WTC11 (cell line): ENCODE measurements around the gene MAD2L1. TPM values are rescaled to one million over a fixed set of nuclear protein-coding genes. Genes with fewer than 3 reads are reported as not detected.

Experiments used
- ATAC-seq: fragments of 200-7000 bp; cut with Tn5 transposase; 2 replicates; pipeline ENCODE4 v1.10.0; 2021; ENCODE audit warnings: mild to moderate bottlenecking, moderate library complexity
- CTCF ChIA-PET: fragments of 300-600 bp; sonication (Branson Sonifier 250); formaldehyde crosslinking; loops from one replicate; lab custom pipeline; 2021; ENCODE audit warnings: antibody characterized with exemption; lab: Charles Lee
- POLR2A ChIA-PET: fragments of 350-600 bp; sonication (Branson Sonifier 250); formaldehyde crosslinking; loops from one replicate; lab custom pipeline; 2021; ENCODE audit warnings: antibody characterized with exemption; lab: Charles Lee
- DNase-seq: peaks from one replicate; pipeline ENCODE4 v3.0.0; 2021; ENCODE audit warnings: low spot score
- H3K27ac Mint-ChIP-seq: 2 replicates; pipeline ENCODE4 v1.8.0; 2021; ENCODE audit warnings: mixed read lengths
- H3K27me3 Mint-ChIP-seq: 2 replicates; pipeline ENCODE4 v1.8.0; 2021; ENCODE audit warnings: low read depth, mild to moderate bottlenecking, moderate library complexity, mixed read lengths
- H3K36me3 Mint-ChIP-seq: 2 replicates; pipeline ENCODE4 v1.8.0; 2021; ENCODE audit warnings: mixed read lengths
- H3K4me1 Mint-ChIP-seq: 2 replicates; pipeline ENCODE4 v1.8.0; 2022; ENCODE audit warnings: mixed read lengths
- H3K4me3 Mint-ChIP-seq: 2 replicates; pipeline ENCODE4 v1.8.0; 2021; ENCODE audit warnings: mild to moderate bottlenecking, moderate library complexity, mixed read lengths
- H3K9me3 Mint-ChIP-seq: 2 replicates; pipeline ENCODE4 v1.8.0; 2021; ENCODE audit warnings: mixed read lengths
- EMX1 ChIP-seq: fragments of 250-450 bp; sonication (Bioruptor Pico); IDR thresholded peaks from 2 replicates; pipeline ENCODE4 v1.8.0; 2021; ENCODE audit warnings: mild to moderate bottlenecking
- ETV6 ChIP-seq: sonication (generic); formaldehyde crosslinking; IDR thresholded peaks from 2 replicates; pipeline ENCODE4 v1.8.1; 2022; ENCODE audit warnings: mild to moderate bottlenecking, missing genetic modification reagents
- FOXJ3 ChIP-seq: sonication (generic); formaldehyde crosslinking; IDR thresholded peaks from 2 replicates; pipeline ENCODE4 v1.9.0; 2021; ENCODE audit warnings: missing genetic modification reagents, mild to moderate bottlenecking, borderline replicate concordance
- GTF2I ChIP-seq: fragments of 250-450 bp; sonication (Bioruptor Pico); conservative IDR thresholded peaks from 2 replicates; pipeline ENCODE4 v1.4.0; 2021; ENCODE audit warnings: mild to moderate bottlenecking
- NFATC4 ChIP-seq: fragments of 250-450 bp; sonication (Bioruptor Pico); IDR thresholded peaks from 2 replicates; pipeline ENCODE4 v1.9.0; 2021; ENCODE audit warnings: mild to moderate bottlenecking
- NR2C2 ChIP-seq: sonication (generic); formaldehyde crosslinking; IDR thresholded peaks from 2 replicates; pipeline ENCODE4 v1.8.0; 2022; ENCODE audit warnings: mild to moderate bottlenecking, missing genetic modification reagents
- NR3C1 ChIP-seq: sonication (generic); formaldehyde crosslinking; conservative IDR thresholded peaks from 2 replicates; pipeline ENCODE4 v1.8.1; 2023; ENCODE audit warnings: low read depth, mild to moderate bottlenecking, missing genetic modification reagents
- OVOL2 ChIP-seq: fragments of 250-450 bp; sonication (Bioruptor Pico); IDR thresholded peaks from 2 replicates; pipeline ENCODE4 v1.9.0; 2021; ENCODE audit warnings: mild to moderate bottlenecking, borderline replicate concordance
- PRRX2 ChIP-seq: fragments of 250-450 bp; sonication (Bioruptor Pico); IDR thresholded peaks from 2 replicates; pipeline ENCODE4 v1.8.0; 2021; ENCODE audit warnings: mild to moderate bottlenecking
- RORB ChIP-seq: fragments of 250-450 bp; sonication (Bioruptor Pico); IDR thresholded peaks from 2 replicates; pipeline ENCODE4 v1.9.0; 2021; ENCODE audit warnings: mild to moderate bottlenecking
- total RNA-seq: library from RNA; stranded (reverse); gene quantifications from 3 replicates; pipeline ENCODE4 v1.2.3, GENCODE V29; 2021
- TF ChIP-seq, protein P1 (sequence below): sonication (generic); formaldehyde crosslinking; IDR thresholded peaks from 2 replicates; pipeline ENCODE4 v1.8.0; 2022; ENCODE audit warnings: mild to moderate bottlenecking, missing genetic modification reagents
- TF ChIP-seq, protein P2 (sequence below): sonication (generic); formaldehyde crosslinking; IDR thresholded peaks from 2 replicates; pipeline ENCODE4 v1.8.1; 2023; ENCODE audit warnings: mild to moderate bottlenecking, missing genetic modification reagents
- TF ChIP-seq, protein P3 (sequence below): sonication (generic); formaldehyde crosslinking; IDR thresholded peaks from 2 replicates; pipeline ENCODE4 v1.8.0; 2022; ENCODE audit warnings: mild to moderate bottlenecking, missing genetic modification reagents
- TF ChIP-seq, protein P4 (sequence below): fragments of 250-450 bp; sonication (Bioruptor Pico); conservative IDR thresholded peaks from 2 replicates; pipeline ENCODE4 v1.9.0; 2021; ENCODE audit warnings: mild to moderate bottlenecking
- TF ChIP-seq, protein P5 (sequence below): fragments of 250-450 bp; sonication (Bioruptor Pico); IDR thresholded peaks from 2 replicates; pipeline ENCODE4 v2.1.2; 2022; ENCODE audit warnings: mild to moderate bottlenecking, moderate library complexity
- TF ChIP-seq, protein P6 (sequence below): sonication (generic); formaldehyde crosslinking; IDR thresholded peaks from 2 replicates; pipeline ENCODE4 v1.8.1; 2023; ENCODE audit warnings: mild to moderate bottlenecking, missing genetic modification reagents, borderline replicate concordance
- TF ChIP-seq, protein P7 (sequence below): sonication (generic); formaldehyde crosslinking; IDR thresholded peaks from 2 replicates; pipeline ENCODE4 v1.8.1; 2023; ENCODE audit warnings: mild to moderate bottlenecking, missing genetic modification reagents, moderate library complexity

Gene MAD2L1
- total RNA-seq, 1 experiment from 2014 or later: 81.2 TPM

DNA sequence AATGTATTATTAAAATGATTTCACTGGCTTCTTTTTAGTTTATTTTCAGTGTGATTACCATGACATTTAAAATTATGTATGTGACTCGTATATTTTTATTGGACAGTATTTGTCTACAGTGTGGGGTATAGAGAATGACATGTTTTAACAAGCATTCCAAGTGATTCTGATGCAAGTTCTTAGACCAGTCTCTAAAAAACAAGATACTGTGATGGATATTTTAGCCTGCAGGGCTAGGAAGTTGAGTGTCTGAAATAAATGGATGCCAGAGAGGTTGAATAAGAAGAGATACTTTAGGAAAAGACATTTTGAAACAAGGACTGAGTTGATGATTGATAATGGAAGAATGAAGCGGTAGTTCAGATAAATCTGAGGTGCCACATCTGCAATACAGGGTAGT is 3.5 kb upstream of the MAD2L1 start (continued):
- TF ChIP-seq, protein P1, sequence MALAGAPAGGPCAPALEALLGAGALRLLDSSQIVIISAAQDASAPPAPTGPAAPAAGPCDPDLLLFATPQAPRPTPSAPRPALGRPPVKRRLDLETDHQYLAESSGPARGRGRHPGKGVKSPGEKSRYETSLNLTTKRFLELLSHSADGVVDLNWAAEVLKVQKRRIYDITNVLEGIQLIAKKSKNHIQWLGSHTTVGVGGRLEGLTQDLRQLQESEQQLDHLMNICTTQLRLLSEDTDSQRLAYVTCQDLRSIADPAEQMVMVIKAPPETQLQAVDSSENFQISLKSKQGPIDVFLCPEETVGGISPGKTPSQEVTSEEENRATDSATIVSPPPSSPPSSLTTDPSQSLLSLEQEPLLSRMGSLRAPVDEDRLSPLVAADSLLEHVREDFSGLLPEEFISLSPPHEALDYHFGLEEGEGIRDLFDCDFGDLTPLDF: no peak
- TF ChIP-seq, protein P2, sequence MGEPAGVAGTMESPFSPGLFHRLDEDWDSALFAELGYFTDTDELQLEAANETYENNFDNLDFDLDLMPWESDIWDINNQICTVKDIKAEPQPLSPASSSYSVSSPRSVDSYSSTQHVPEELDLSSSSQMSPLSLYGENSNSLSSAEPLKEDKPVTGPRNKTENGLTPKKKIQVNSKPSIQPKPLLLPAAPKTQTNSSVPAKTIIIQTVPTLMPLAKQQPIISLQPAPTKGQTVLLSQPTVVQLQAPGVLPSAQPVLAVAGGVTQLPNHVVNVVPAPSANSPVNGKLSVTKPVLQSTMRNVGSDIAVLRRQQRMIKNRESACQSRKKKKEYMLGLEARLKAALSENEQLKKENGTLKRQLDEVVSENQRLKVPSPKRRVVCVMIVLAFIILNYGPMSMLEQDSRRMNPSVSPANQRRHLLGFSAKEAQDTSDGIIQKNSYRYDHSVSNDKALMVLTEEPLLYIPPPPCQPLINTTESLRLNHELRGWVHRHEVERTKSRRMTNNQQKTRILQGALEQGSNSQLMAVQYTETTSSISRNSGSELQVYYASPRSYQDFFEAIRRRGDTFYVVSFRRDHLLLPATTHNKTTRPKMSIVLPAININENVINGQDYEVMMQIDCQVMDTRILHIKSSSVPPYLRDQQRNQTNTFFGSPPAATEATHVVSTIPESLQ (CRISPR knock-in tag): no peak
- no peak for TF ChIP-seq GTF2I (CRISPR knock-in tag)

DNA sequence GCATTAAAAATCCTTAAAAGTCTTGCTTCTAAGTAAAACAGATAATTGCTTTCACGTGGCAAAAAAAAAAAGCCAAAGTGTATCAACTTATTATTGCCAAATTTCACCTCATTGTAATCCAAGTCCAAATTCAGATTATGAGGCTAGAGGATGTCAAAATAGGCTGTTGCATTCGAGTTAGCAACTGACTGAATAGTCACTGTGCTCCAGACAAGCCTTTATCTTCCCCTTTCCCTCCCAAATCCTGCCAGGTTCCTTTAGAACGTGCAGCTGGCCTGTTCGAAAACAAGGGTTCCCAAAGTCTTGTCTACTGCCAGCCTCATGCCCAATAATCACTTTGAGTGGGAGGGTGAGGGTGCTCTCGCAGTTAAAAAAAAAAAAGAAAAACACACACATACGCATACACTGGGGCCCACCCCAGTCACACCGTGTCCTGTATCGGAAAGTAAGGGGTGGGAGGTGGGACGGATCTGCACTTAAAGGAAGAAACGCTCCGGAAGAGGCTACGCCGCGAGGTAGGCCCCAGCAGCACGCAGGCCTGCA is 603 bp downstream of the MAD2L1 start:
- ATAC-seq (no peak), DNase-seq (no peak)
- Mint-ChIP-seq H3K4me3 (peak overlapping the region; percentile 97), H3K4me1 (peaks cover 54% of the 10 kb centered on the region), H3K27ac (peak overlapping the region; percentile 100), H3K36me3 (peaks cover 26% of the 10 kb centered on the region), H3K9me3 (no peaks in the 10 kb centered on the region), H3K27me3 (no peaks in the 10 kb centered on the region)
- ChIA-PET POLR2A (interaction anchor here (0.6 to 1.0 kb wide), 4 partner anchors 8 to 1775 kb away, joined by 3 read pairs; partner anchors contain the start of gene PDE5A), CTCF (interaction anchor here (1.2 kb wide), 1 partner anchor 439 kb away, joined by 4 read pairs; no protein-coding TSS in a partner anchor)
- 0 out of 2 replicates have a peak, but pooled peaks have one; percentile 8 for TF ChIP-seq ETV6 (CRISPR knock-in tag)
- TF ChIP-seq, protein P3, sequence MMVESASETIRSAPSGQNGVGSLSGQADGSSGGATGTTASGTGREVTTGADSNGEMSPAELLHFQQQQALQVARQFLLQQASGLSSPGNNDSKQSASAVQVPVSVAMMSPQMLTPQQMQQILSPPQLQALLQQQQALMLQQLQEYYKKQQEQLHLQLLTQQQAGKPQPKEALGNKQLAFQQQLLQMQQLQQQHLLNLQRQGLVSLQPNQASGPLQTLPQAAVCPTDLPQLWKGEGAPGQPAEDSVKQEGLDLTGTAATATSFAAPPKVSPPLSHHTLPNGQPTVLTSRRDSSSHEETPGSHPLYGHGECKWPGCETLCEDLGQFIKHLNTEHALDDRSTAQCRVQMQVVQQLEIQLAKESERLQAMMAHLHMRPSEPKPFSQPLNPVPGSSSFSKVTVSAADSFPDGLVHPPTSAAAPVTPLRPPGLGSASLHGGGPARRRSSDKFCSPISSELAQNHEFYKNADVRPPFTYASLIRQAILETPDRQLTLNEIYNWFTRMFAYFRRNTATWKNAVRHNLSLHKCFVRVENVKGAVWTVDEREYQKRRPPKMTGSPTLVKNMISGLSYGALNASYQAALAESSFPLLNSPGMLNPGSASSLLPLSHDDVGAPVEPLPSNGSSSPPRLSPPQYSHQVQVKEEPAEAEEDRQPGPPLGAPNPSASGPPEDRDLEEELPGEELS (CRISPR knock-in tag): no peak
- TF ChIP-seq, protein P4, sequence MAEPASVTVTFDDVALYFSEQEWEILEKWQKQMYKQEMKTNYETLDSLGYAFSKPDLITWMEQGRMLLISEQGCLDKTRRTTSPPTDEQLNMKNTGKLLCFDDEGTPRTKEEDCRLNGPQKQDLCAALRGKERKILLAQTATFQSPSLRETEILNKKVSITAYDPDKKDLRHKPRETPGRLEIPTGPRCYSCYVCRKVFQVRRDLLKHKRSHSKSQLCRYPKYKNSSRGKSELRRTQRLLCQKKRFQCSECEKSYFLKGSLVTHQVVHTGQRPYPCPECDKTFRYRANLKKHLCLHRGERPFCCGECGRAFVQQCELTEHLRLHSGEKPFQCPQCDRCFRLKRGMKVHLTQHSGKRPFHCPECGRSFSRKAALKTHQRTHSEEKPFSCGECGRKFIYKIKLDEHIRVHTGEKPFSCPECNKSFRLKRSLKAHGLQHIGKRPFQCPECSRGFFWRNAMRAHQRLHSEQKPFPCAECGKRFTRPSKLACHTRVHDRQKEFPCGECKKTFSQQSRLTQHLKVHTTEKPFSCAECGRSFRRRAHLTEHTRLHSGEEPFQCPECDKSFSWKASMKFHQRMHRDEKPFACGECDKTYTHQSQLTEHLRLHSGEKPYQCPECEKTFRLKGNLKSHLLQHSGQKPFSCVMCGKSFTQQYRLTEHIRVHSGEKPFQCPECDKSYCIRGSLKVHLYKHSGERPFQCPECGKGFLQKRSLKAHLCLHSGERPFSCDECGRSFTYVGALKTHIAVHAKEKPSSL (CRISPR knock-in tag): no peak

DNA sequence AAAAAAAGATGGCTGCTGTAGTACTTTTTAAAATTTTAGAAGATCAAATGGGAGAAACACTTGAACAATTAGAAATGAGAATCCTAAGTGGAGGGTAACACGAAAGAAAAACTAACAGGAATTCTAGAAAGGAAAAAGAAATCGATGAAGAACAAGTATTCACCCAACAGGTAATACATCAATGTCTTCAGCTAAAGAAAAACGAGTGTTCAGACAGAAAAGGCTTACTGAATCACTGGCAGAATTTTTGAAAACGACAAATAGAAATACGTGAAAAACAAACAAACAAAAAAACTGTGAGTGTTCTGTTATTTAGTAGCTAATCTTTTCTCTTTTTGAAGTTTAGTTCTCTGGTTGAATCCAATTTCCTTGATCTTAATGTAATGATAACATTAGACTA is 1.8 kb downstream of the MAD2L1 start:
- ChIA-PET CTCF (interaction anchor here (0.6 kb wide), 1 partner anchor 1234 kb away, joined by 3 read pairs; no protein-coding TSS in a partner anchor), POLR2A (no interaction called here)
- Mint-ChIP-seq H3K36me3 (peaks cover 36% of the 10 kb centered on the region), H3K27me3 (no peaks in the 10 kb centered on the region), H3K4me3 (peak overlapping the region; percentile 97), H3K27ac (no peak overlapping the region), H3K4me1 (peaks cover 50% of the 10 kb centered on the region), H3K9me3 (no peaks in the 10 kb centered on the region)
- DNase-seq (no peak), ATAC-seq (no peak)
- TF ChIP-seq RORB (no peak), FOXJ3 (CRISPR knock-in tag) (no peak), EMX1 (CRISPR knock-in tag) (no peak), NFATC4 (CRISPR knock-in tag) (no peak), OVOL2 (no peak), NR2C2 (CRISPR knock-in tag) (no peak), NR3C1 (CRISPR knock-in tag) (no peak), PRRX2 (CRISPR knock-in tag) (no peak)
- TF ChIP-seq, protein P5, sequence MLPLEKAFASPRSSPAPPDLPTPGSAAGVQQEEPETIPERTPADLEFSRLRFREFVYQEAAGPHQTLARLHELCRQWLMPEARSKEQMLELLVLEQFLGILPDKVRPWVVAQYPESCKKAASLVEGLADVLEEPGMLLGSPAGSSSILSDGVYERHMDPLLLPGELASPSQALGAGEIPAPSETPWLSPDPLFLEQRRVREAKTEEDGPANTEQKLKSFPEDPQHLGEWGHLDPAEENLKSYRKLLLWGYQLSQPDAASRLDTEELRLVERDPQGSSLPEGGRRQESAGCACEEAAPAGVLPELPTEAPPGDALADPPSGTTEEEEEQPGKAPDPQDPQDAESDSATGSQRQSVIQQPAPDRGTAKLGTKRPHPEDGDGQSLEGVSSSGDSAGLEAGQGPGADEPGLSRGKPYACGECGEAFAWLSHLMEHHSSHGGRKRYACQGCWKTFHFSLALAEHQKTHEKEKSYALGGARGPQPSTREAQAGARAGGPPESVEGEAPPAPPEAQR (CRISPR knock-in tag): no peak
- TF ChIP-seq, protein P3 (CRISPR knock-in tag): no peak
- TF ChIP-seq, protein P6, sequence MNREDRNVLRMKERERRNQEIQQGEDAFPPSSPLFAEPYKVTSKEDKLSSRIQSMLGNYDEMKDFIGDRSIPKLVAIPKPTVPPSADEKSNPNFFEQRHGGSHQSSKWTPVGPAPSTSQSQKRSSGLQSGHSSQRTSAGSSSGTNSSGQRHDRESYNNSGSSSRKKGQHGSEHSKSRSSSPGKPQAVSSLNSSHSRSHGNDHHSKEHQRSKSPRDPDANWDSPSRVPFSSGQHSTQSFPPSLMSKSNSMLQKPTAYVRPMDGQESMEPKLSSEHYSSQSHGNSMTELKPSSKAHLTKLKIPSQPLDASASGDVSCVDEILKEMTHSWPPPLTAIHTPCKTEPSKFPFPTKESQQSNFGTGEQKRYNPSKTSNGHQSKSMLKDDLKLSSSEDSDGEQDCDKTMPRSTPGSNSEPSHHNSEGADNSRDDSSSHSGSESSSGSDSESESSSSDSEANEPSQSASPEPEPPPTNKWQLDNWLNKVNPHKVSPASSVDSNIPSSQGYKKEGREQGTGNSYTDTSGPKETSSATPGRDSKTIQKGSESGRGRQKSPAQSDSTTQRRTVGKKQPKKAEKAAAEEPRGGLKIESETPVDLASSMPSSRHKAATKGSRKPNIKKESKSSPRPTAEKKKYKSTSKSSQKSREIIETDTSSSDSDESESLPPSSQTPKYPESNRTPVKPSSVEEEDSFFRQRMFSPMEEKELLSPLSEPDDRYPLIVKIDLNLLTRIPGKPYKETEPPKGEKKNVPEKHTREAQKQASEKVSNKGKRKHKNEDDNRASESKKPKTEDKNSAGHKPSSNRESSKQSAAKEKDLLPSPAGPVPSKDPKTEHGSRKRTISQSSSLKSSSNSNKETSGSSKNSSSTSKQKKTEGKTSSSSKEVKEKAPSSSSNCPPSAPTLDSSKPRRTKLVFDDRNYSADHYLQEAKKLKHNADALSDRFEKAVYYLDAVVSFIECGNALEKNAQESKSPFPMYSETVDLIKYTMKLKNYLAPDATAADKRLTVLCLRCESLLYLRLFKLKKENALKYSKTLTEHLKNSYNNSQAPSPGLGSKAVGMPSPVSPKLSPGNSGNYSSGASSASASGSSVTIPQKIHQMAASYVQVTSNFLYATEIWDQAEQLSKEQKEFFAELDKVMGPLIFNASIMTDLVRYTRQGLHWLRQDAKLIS (CRISPR knock-in tag): no peak
- TF ChIP-seq, protein P7, sequence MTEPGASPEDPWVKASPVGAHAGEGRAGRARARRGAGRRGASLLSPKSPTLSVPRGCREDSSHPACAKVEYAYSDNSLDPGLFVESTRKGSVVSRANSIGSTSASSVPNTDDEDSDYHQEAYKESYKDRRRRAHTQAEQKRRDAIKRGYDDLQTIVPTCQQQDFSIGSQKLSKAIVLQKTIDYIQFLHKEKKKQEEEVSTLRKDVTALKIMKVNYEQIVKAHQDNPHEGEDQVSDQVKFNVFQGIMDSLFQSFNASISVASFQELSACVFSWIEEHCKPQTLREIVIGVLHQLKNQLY (CRISPR knock-in tag): no peak
